Measurements from ENCODE around the gene P2RX2. TPM values are rescaled to one million over a fixed set of nuclear protein-coding genes. Genes with fewer than 3 reads are reported as not detected.

P2RX2 gene
- total and polyA plus RNA-seq, 2 donors (not counting 1 experiment from before 2014, with no cell fraction given), result not detected

DNA sequence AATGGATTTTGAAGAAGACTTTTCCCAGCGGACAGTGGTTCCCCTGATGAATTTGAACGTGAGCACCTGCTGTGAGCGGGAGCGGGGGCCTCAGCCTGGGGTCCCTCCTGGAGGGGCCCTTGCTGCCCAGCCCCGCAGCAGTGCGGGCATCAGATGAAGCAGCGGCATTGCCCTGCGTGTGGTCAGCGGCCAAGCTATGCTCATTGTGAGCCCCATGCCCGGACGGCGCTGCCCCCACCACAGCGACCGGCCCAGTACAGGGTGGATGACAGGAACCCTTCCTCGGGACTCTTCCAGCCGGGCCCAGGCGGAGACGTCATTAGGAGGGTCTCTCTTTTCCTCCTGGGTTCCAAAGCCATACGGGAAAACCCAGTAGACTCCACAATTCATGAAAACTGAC lies 11.6 kb upstream of the P2RX2 start:
- H3K4me3 ChIP-seq (replicated peaks in 1 of 4; ENCODE audit: control extremely low read depth in 1 of 4, insufficient read depth in 1 of 4, low read depth in 3 of 4, low read length in 4 of 4), result no peak overlapping the region
- peaks cover 39% of the 10 kb centered on the region for H3K27me3 ChIP-seq (ENCODE audit: control insufficient read depth, insufficient read depth, low read length)
- H3K36me3 ChIP-seq (ENCODE audit: control insufficient read depth, insufficient read depth, low read length), result no peaks in the 10 kb centered on the region
- no peak overlapping the region for H3K27ac ChIP-seq (ENCODE audit: insufficient read depth, low read length)
- H3K9me3 ChIP-seq (ENCODE audit: control insufficient read depth, insufficient read depth, low read depth, low read length), result no peaks in the 10 kb centered on the region
- no peaks in the 10 kb centered on the region for H3K4me1 ChIP-seq (ENCODE audit: control insufficient read depth, extremely low read depth, insufficient read depth, low read length)
- H2AFZ ChIP-seq (ENCODE audit: low read length), result no peak overlapping the region
- no peaks in the 10 kb centered on the region for H4K20me1 ChIP-seq (ENCODE audit: control insufficient read depth, extremely low read depth, insufficient read depth, low read length)
- no peaks in the 10 kb centered on the region for H3K79me2 ChIP-seq (ENCODE audit: control insufficient read depth, insufficient read depth, low read length)
- DNase-seq (ENCODE audit: low read depth in 2 of 2), result no peak
- H3K4me2 ChIP-seq (ENCODE audit: extremely low read depth, insufficient read depth, low read length), result no peak overlapping the region
- TF ChIP-seq EZH2 (IDR thresholded peaks at IDR 0.05; ENCODE audit: low read length, missing control alignments), result no peak
- no peak for TF ChIP-seq CTCF (conservative IDR thresholded peaks at IDR 0.05 in 1 of 2, IDR thresholded peaks at IDR 0.05 in 1 of 2; ENCODE audit: low read depth in 1 of 2, low read length in 2 of 2)
- no peak overlapping the region for H3K9ac ChIP-seq (ENCODE audit: insufficient read depth, low read length)

GRCh38 chr12:132608231-132609171 lies 10.1 kb upstream of the P2RX2 start:
- H3K36me3 ChIP-seq (ENCODE audit: control insufficient read depth, insufficient read depth, low read length), result no peaks in the 10 kb centered on the region
- no peak overlapping the region for H3K9ac ChIP-seq (ENCODE audit: insufficient read depth, low read length)
- DNase-seq (ENCODE audit: low read depth in 2 of 2), result peak in 1 of 2 donors; percentile 58
- no peaks in the 10 kb centered on the region for H4K20me1 ChIP-seq (ENCODE audit: control insufficient read depth, extremely low read depth, insufficient read depth, low read length)
- H3K4me3 ChIP-seq (replicated peaks in 1 of 4; ENCODE audit: control extremely low read depth in 1 of 4, insufficient read depth in 1 of 4, low read depth in 3 of 4, low read length in 4 of 4), result no peak overlapping the region
- H2AFZ ChIP-seq (ENCODE audit: low read length), result no peak overlapping the region
- no peak for TF ChIP-seq EZH2 (IDR thresholded peaks at IDR 0.05; ENCODE audit: low read length, missing control alignments)
- TF ChIP-seq CTCF (conservative IDR thresholded peaks at IDR 0.05 in 1 of 2, IDR thresholded peaks at IDR 0.05 in 1 of 2; ENCODE audit: low read depth in 1 of 2, low read length in 2 of 2), result no peak
- H3K4me1 ChIP-seq (ENCODE audit: control insufficient read depth, extremely low read depth, insufficient read depth, low read length), result no peaks in the 10 kb centered on the region
- H3K4me2 ChIP-seq (ENCODE audit: extremely low read depth, insufficient read depth, low read length), result no peak overlapping the region
- peaks cover 29% of the 10 kb centered on the region for H3K27me3 ChIP-seq (ENCODE audit: control insufficient read depth, insufficient read depth, low read length)
- H3K79me2 ChIP-seq (ENCODE audit: control insufficient read depth, insufficient read depth, low read length), result no peaks in the 10 kb centered on the region
- no peak overlapping the region for H3K27ac ChIP-seq (ENCODE audit: insufficient read depth, low read length)
- H3K9me3 ChIP-seq (ENCODE audit: control insufficient read depth, insufficient read depth, low read depth, low read length), result no peaks in the 10 kb centered on the region

DNA sequence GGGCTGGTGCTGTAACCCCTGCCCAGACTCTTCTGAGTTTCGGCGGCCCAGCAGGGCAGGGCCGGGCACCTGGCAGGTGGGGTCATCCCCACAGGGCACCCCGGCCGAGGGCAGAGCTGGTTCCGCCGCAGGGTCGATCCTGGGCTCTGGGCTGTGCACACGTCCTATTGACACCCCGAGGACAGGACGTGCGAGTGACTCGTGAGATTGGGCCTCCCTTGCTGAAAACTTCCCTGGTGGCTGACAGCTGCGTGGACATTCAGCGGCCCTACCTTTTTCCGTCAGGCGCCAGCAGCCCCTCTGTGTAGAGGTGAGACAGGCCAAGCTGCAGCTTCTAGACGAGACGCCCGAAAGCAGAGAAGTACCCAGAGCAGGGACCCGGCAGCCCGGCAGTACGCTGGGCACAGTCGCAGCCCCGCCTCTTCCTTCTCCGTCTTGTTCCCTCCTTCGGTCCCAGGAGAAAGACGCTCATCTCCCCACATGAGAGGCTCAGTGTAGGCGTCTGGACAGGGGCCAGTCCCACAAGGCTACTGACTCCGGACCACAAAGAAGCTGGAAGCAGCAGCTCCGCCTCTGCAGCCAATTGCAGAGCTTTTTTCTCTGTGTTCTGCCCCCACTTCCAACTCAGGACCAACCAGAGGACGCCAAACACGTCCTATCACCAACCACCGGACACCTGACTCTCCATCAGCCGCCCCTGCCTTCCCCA lies 8.4 kb upstream of the P2RX2 start, which contains the start of gene LRCOL1:
TSS of gene LRCOL1 (minus strand) at position 532 of the 709 bp plus-strand sequence. CDS start 4,331 bp downstream, outside the sequence.
- Histone ChIP-seq H3K4me2 (ENCODE audit: extremely low read depth, insufficient read depth, low read length) (peak within 1 kb of the TSS; percentile 32), H3K4me3 (replicated peaks in 1 of 4; ENCODE audit: control extremely low read depth in 1 of 4, insufficient read depth in 1 of 4, low read depth in 3 of 4, low read length in 4 of 4) (peak within 1 kb of the TSS in 3 of 4 experiments; percentile 3 to 26 (median 24)), H2AFZ (ENCODE audit: low read length) (peak within 1 kb of the TSS; percentile 1), H3K27me3 (ENCODE audit: control insufficient read depth, insufficient read depth, low read length) (peaks cover 12% of the 10 kb centered on the region), H3K36me3 (ENCODE audit: control insufficient read depth, insufficient read depth, low read length) (no peaks in the 10 kb centered on the region), H3K4me1 (ENCODE audit: control insufficient read depth, extremely low read depth, insufficient read depth, low read length) (no peaks in the 10 kb centered on the region), H4K20me1 (ENCODE audit: control insufficient read depth, extremely low read depth, insufficient read depth, low read length) (no peaks in the 10 kb centered on the region), H3K9ac (ENCODE audit: insufficient read depth, low read length) (no peak within 1 kb of the TSS), H3K9me3 (ENCODE audit: control insufficient read depth, insufficient read depth, low read depth, low read length) (no peaks in the 10 kb centered on the region), H3K27ac (ENCODE audit: insufficient read depth, low read length) (no peak within 1 kb of the TSS), H3K79me2 (ENCODE audit: control insufficient read depth, insufficient read depth, low read length) (no peaks in the 10 kb centered on the region)
- TF ChIP-seq CTCF (conservative IDR thresholded peaks at IDR 0.05 in 1 of 2, IDR thresholded peaks at IDR 0.05 in 1 of 2; ENCODE audit: low read depth in 1 of 2, low read length in 2 of 2) (no peak), EZH2 (IDR thresholded peaks at IDR 0.05; ENCODE audit: low read length, missing control alignments) (peak; percentile 22)
- DNase-seq (ENCODE audit: low read depth in 2 of 2), result peak; percentile 73 to 95

Measured in fibroblast of lung (primary cell).